ENCODE measurements around the gene BMP2K. TPM values are rescaled to one million over a fixed set of nuclear protein-coding genes. Genes with fewer than 3 reads are reported as not detected.

BMP2K gene
- total RNA-seq, 2 experiments from 2014 or later, result 43.4 to 61.1 TPM

DNA sequence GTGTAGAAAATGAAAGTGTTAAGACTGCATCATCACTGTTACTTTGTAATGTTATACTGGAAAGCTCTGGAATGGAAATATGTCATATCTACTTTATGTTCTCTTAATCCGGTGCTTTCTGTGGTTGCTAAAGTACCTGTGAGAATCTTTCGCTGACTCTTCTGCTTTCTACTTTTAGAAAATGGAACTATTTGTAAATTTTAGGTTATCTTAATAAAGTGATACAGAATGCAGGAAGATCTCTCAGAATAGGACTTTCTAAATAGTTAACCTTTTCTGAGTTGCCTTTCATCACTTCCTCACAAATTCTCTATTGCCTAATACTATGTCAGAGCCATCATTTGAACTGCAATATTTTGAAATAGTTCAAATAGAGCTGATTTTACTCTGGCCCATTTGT, 69.3 kb downstream of the BMP2K start:
- ChIA-PET CTCF (ENCODE audit: unreplicated experiment) (no interaction called here), POLR2A (interaction anchor here (0.7 to 1.9 kb wide), 5 partner anchors 8 to 746 kb away, joined by 3 to 6 read pairs (median 4); no protein-coding TSS in a partner anchor)
- no peak overlapping the region for H3K27ac ChIP-seq (ENCODE audit: low read depth, low read length, poor library complexity, severe bottlenecking)
- no peak for TF ChIP-seq EZH2phosphoT487 (IDR thresholded peaks at IDR 0.05; ENCODE audit: borderline replicate concordance, low read depth, low read length)
- TF ChIP-seq, protein P1, sequence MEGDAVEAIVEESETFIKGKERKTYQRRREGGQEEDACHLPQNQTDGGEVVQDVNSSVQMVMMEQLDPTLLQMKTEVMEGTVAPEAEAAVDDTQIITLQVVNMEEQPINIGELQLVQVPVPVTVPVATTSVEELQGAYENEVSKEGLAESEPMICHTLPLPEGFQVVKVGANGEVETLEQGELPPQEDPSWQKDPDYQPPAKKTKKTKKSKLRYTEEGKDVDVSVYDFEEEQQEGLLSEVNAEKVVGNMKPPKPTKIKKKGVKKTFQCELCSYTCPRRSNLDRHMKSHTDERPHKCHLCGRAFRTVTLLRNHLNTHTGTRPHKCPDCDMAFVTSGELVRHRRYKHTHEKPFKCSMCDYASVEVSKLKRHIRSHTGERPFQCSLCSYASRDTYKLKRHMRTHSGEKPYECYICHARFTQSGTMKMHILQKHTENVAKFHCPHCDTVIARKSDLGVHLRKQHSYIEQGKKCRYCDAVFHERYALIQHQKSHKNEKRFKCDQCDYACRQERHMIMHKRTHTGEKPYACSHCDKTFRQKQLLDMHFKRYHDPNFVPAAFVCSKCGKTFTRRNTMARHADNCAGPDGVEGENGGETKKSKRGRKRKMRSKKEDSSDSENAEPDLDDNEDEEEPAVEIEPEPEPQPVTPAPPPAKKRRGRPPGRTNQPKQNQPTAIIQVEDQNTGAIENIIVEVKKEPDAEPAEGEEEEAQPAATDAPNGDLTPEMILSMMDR (conservative IDR thresholded peaks at IDR 0.05; ENCODE audit: low read length), result no peak
- H3K4me3 ChIP-seq (ENCODE audit: low read depth, low read length, poor library complexity, severe bottlenecking), result no peak overlapping the region
- H3K9me3 ChIP-seq (ENCODE audit: low read length), result no peaks in the 10 kb centered on the region
- intact Hi-C loops (cut with micrococcal nuclease; ENCODE audit: unreplicated experiment), result no loop called here
- no peaks in the 10 kb centered on the region for H3K79me2 ChIP-seq (ENCODE audit: insufficient read depth, low read depth, low read length)
- DNase-seq (ENCODE audit: low spot score), result no peak
- no peaks in the 10 kb centered on the region for H3K4me1 ChIP-seq (ENCODE audit: insufficient read depth, low read length, poor library complexity, severe bottlenecking)
- H3K9me2 ChIP-seq (ENCODE audit: insufficient read depth, low read length), result no peaks in the 10 kb centered on the region
- H3K4me2 ChIP-seq (ENCODE audit: low read length), result no peak overlapping the region
- H3K36me3 ChIP-seq (ENCODE audit: insufficient read depth, low read length), result peaks cover 23% of the 10 kb centered on the region
- H2AFZ ChIP-seq (ENCODE audit: low read length), result no peak overlapping the region
- no peaks in the 10 kb centered on the region for H4K20me1 ChIP-seq (ENCODE audit: insufficient read depth, low read length)
- BruUV-seq (replicated peaks), result no TSS peak

DNA sequence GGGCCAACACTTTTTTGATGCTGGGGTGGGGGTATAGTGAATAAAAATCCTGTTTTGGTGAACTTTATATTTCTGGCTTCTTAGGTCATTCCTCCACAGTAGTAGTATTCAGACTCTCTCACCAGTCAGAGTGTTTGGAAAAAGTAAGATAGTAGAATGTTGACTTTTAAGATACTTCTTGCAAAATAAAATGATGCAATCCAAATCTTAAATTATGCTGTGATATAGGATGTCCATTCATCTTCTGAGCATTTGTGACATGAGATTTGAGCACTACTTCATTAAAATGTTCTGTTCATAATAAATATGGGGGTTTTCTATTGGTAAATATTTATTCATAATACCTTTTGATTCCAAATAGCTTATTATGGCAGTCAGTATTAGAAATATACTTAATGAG, 70.1 kb downstream of the BMP2K start:
- H3K9me2 ChIP-seq (ENCODE audit: insufficient read depth, low read length), result no peaks in the 10 kb centered on the region
- intact Hi-C loops (cut with micrococcal nuclease; ENCODE audit: unreplicated experiment), result no loop called here
- H3K4me3 ChIP-seq (ENCODE audit: low read depth, low read length, poor library complexity, severe bottlenecking), result no peak overlapping the region
- no TSS peak for BruUV-seq (replicated peaks)
- no peak overlapping the region for H2AFZ ChIP-seq (ENCODE audit: low read length)
- ChIA-PET POLR2A (interaction anchor here (1.0 to 1.4 kb wide), 3 partner anchors 13 to 185 kb away, joined by 3 to 4 read pairs (median 3); no protein-coding TSS in a partner anchor), CTCF (ENCODE audit: unreplicated experiment) (no interaction called here)
- no peaks in the 10 kb centered on the region for H3K9me3 ChIP-seq (ENCODE audit: low read length)
- no peaks in the 10 kb centered on the region for H4K20me1 ChIP-seq (ENCODE audit: insufficient read depth, low read length)
- no peaks in the 10 kb centered on the region for H3K4me1 ChIP-seq (ENCODE audit: insufficient read depth, low read length, poor library complexity, severe bottlenecking)
- H3K79me2 ChIP-seq (ENCODE audit: insufficient read depth, low read depth, low read length), result no peaks in the 10 kb centered on the region
- DNase-seq (ENCODE audit: low spot score), result no peak
- no peak overlapping the region for H3K4me2 ChIP-seq (ENCODE audit: low read length)
- TF ChIP-seq, protein P1 (conservative IDR thresholded peaks at IDR 0.05; ENCODE audit: low read length), result no peak
- TF ChIP-seq EZH2phosphoT487 (IDR thresholded peaks at IDR 0.05; ENCODE audit: borderline replicate concordance, low read depth, low read length), result no peak
- H3K27ac ChIP-seq (ENCODE audit: low read depth, low read length, poor library complexity, severe bottlenecking), result no peak overlapping the region
- peaks cover 29% of the 10 kb centered on the region for H3K36me3 ChIP-seq (ENCODE audit: insufficient read depth, low read length)

DNA sequence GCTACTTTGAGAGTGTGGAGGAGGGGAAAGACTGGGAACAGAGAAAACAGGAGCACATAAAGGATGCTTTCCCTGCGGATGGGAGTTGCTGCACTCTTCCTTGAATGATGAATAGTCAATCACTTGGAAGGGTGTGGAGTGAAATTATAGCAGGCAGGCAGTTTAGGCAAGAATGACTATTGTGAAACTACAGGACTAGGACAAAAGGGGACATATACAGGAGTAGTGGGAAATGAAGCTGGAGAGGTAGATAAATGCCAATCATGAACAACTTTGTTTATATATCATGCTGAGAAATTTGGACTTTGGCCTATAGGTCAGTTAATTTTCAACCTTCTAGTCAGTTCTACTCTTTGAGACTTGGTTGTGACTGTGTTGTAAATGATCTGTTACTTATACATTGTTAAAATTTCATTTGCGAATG, 86.2 kb downstream of the BMP2K start:
- CTCF ChIA-PET (ENCODE audit: unreplicated experiment), result no interaction called here

More for the DNA sequence above, 86.2 kb downstream of the BMP2K start:
- intact Hi-C loops (cut with micrococcal nuclease; ENCODE audit: unreplicated experiment), result no loop called here
- no TSS peak for BruUV-seq (replicated peaks)
- Histone ChIP-seq H3K79me2 (ENCODE audit: insufficient read depth, low read depth, low read length) (no peaks in the 10 kb centered on the region; the same call in 1 of the 2 replicates), H3K4me3 (ENCODE audit: low read depth, low read length, poor library complexity, severe bottlenecking) (no peak overlapping the region), H3K36me3 (ENCODE audit: insufficient read depth, low read length) (peaks cover 49% of the 10 kb centered on the region), H3K9me3 (ENCODE audit: low read length) (no peaks in the 10 kb centered on the region), H3K4me1 (ENCODE audit: insufficient read depth, low read length, poor library complexity, severe bottlenecking) (no peaks in the 10 kb centered on the region), H3K27ac (ENCODE audit: low read depth, low read length, poor library complexity, severe bottlenecking) (no peak overlapping the region), H4K20me1 (ENCODE audit: insufficient read depth, low read length) (no peaks in the 10 kb centered on the region), H3K9me2 (ENCODE audit: insufficient read depth, low read length) (no peaks in the 10 kb centered on the region), H2AFZ (ENCODE audit: low read length) (no peak overlapping the region), H3K4me2 (ENCODE audit: low read length) (no peak overlapping the region)
- DNase-seq (ENCODE audit: low spot score), result no peak
- TF ChIP-seq, protein P1 (conservative IDR thresholded peaks at IDR 0.05; ENCODE audit: low read length), result no peak
- TF ChIP-seq EZH2phosphoT487 (IDR thresholded peaks at IDR 0.05; ENCODE audit: borderline replicate concordance, low read depth, low read length), result no peak
- POLR2A ChIA-PET, result interaction anchor here (0.6 to 2.2 kb wide), 10 partner anchors 8 to 300 kb away, joined by 3 to 8 read pairs (median 4); no protein-coding TSS in a partner anchor
